Endometrial microvascular endothelial cells (primary cell): ENCODE data around the gene NUCB1. TPM values are rescaled to one million over a fixed set of nuclear protein-coding genes. Genes with fewer than 3 reads are reported as not detected.
"Not testable (repeated sequence)": the region's sequence is repeated elsewhere in the genome, so short reads cannot be mapped to it uniquely, and the experiment has no call there.

Experiments
- in situ Hi-C: cut with HindIII; loops from 2 replicates; pipeline ENCODE4 v1.10.0; 2017; ENCODE audit warnings: low sequenced_read_pairs, low pct_unique_long_range_greater_than_20kb; ENCODE audit errors: inconsistent ontology term
- total RNA-seq: library from RNA; depleted of rRNA; stranded (reverse); fragments of >200 nt; gene quantifications from one replicate; pipeline ENCODE4 v1.2.3, GENCODE V29; 2015; ENCODE audit errors: inconsistent ontology term

The NUCB1 gene
- total RNA-seq, 1 donor from 2014 or later, result 227 TPM

- in situ Hi-C loops, result no loop called here
These were observed 25.2 kb downstream of the NUCB1 start for GRCh38 chr19:48925240-48925843.

- in situ Hi-C loops, result not testable (repeated sequence)
These were observed 25.8 kb downstream of the NUCB1 start for GRCh38 chr19:48925890-48926289.

- in situ Hi-C loops, result no loop called here
These were observed 26.8 kb downstream of the NUCB1 start for GRCh38 chr19:48926909-48927308.

- in situ Hi-C loops, result not testable (repeated sequence)
These were observed 27.6 kb downstream of the NUCB1 start for GRCh38 chr19:48927692-48928091.

- in situ Hi-C loops, result no loop called here
These were observed 28.3 kb downstream of the NUCB1 start for GRCh38 chr19:48928164-48929025.

GRCh38 chr19:48933382-48933932, 33.3 kb downstream of the NUCB1 start, which contains the start of gene DHDH:
TSS of gene DHDH (plus strand) at chr19:48933699. CDS start at chr19:48933722, 23 bp downstream.
- in situ Hi-C loops, result no loop called here

GRCh38 chr19:48934837-48935236, 34.7 kb downstream of the NUCB1 start:
- in situ Hi-C loops, result no loop called here

GRCh38 chr19:48935864-48936263, 35.8 kb downstream of the NUCB1 start:
- in situ Hi-C loops, result no loop called here

GRCh38 chr19:48938256-48938655, 38.1 kb downstream of the NUCB1 start:
- in situ Hi-C loops, result no loop called here

- in situ Hi-C loops, result no loop called here
These were observed 40.8 kb downstream of the NUCB1 start for GRCh38 chr19:48940902-48941301.

- in situ Hi-C loops, result no loop called here
These were observed 43.0 kb downstream of the NUCB1 start for GRCh38 chr19:48943081-48943480.

GRCh38 chr19:48945415-48945814, 45.3 kb downstream of the NUCB1 start:
- in situ Hi-C loops, result no loop called here

GRCh38 chr19:48945817-48946216, 45.7 kb downstream of the NUCB1 start:
- in situ Hi-C loops, result no loop called here

GRCh38 chr19:48946463-48947257, 46.5 kb downstream of the NUCB1 start:
- in situ Hi-C loops, result no loop called here

- in situ Hi-C loops, result no loop called here
These were observed 47.1 kb downstream of the NUCB1 start for GRCh38 chr19:48947258-48947542.

- in situ Hi-C loops, result no loop called here
These were observed 50.0 kb downstream of the NUCB1 start for GRCh38 chr19:48950159-48950558.

- in situ Hi-C loops, result no loop called here
These were observed 50.9 kb downstream of the NUCB1 start for GRCh38 chr19:48950830-48951519.

GRCh38 chr19:48953141-48953540, 53.0 kb downstream of the NUCB1 start:
- in situ Hi-C loops, result no loop called here
